T-helper 2 cell treated with Interferon-gamma antibody and Interleukin-4, amounts not matched to agents 100 ng/mL and 5 ng/mL, for 36 hours (primary cell): ENCODE results near the gene EMILIN1. TPM values are rescaled to one million over a fixed set of nuclear protein-coding genes. Genes with fewer than 3 reads are reported as not detected.
"Not testable (repeated sequence)": the region's sequence is repeated elsewhere in the genome, so short reads cannot be mapped to it uniquely, and the experiment has no call there.

ENCODE experiments used
- intact Hi-C: fragments of 100-400 bp; cut with micrococcal nuclease; formaldehyde crosslinking; loops from one replicate; pipeline ENCODE4 v1.15.1; 2023
- total RNA-seq: library from RNA; stranded (reverse); gene quantifications from 2 replicates; pipeline ENCODE4 v1.2.3, GENCODE V29; 2022

The EMILIN1 gene
- total RNA-seq, 1 donor from 2014 or later, result 1.1 TPM

DNA sequence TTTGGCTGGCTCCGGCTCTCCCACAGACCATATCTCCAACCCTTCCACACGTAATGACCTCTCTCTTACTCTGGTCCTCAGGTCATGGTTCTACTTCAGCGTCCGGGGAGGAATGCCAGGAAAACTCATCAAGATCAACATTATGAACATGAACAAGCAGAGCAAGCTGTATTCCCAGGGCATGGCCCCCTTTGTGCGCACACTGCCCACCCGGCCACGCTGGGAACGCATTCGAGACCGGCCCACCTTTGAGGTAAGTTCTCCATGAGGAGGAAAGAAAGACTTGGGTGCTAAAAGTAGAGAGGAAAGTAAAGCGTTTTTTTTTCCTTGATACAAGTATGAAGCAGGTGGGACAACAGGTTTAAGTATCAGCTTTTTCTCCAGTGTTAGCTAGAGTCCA is 25.1 kb upstream of the EMILIN1 start:
- intact Hi-C loops, result no loop called here

- intact Hi-C loops, result no loop called here
These were observed 24.6 kb upstream of the EMILIN1 start for GRCh38 chr2:27053776-27054175.

DNA sequence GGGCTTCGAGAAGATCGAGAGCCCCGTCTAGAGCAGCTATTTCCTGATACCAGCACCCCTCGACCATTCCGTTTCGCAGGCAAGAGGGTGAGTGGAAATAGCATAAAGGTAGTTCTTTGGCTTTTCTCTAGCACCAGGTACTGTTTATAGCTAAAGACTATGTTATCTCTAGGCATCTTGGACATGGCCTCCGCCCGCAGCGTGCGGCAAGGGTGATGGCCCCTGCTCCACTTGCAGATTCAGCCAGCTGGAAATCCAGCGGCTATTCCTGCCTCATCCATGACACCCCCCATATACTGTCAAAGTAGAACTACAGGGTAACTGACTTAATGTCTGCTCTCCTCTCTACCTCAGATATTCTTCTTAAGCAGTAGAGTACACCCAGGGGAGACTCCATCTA is 23.7 kb upstream of the EMILIN1 start:
- intact Hi-C loops, result no loop called here

GRCh38 chr2:27057184-27057583 is 21.2 kb upstream of the EMILIN1 start:
- intact Hi-C loops, result no loop called here

- intact Hi-C loops, result no loop called here
These were observed 20.2 kb upstream of the EMILIN1 start for GRCh38 chr2:27058210-27058609.

- intact Hi-C loops, result no loop called here
These were observed 19.1 kb upstream of the EMILIN1 start for GRCh38 chr2:27059141-27059820.

GRCh38 chr2:27060323-27060722 is 18.1 kb upstream of the EMILIN1 start:
- intact Hi-C loops, result no loop called here

DNA sequence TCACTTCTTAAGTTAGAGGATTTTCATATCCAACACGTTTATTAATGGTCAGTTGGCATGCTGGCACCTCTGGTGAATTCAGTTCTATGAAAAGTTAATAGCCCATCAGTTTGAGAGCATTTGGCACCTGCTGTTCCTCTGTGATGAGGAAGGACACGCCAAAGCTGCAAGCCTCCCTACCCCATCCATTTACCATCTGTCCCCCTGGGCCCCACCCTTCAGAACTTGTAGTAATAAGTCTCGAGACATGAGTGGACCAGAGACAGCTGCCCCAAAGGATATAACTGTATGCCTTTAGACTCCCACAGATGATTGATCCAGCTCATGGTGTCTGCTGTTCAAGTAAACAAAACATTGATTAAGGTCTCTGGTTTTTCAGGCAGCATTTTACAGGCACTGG is 13.3 kb upstream of the EMILIN1 start:
- intact Hi-C loops, result no loop called here

- intact Hi-C loops, result no loop called here
These were observed 11.0 kb upstream of the EMILIN1 start for GRCh38 chr2:27067385-27067784.

DNA sequence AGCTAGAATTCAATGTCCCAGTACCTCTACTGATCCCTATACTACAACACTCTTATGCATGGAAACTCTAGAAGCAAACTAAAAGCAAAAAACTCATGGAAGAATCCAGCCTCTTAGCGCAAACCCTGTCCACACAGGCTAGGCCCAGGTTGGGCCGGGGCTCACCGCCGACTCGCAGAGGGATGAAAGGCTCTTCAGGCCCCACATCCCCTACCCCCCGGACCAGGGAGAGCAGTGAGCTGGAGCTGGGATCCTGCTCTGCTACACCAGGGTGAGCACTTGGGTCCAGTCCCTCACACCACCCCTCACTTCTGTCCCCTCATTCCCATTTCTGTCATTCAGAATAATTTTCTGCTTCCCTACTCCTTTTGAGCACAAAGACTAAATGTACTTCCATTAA is 9.0 kb upstream of the EMILIN1 start:
- intact Hi-C loops, result no loop called here

GRCh38 chr2:27069961-27070618 is 8.3 kb upstream of the EMILIN1 start:
- intact Hi-C loops, result loop anchor here (5.0 kb wide), 1 partner anchor 142 kb away; the partner anchor contains the start of genes ATRAID and SLC5A6

GRCh38 chr2:27070653-27071276 is 7.7 kb upstream of the EMILIN1 start:
- intact Hi-C loops, result loop anchor here (1.0 to 5.0 kb wide), 5 partner anchors 11 to 142 kb away; partner anchors contain the start of genes AGBL5, ATRAID, KHK and SLC5A6

- intact Hi-C loops, result loop anchor here (1.0 to 5.0 kb wide), 5 partner anchors 10 to 141 kb away; partner anchors contain the start of genes AGBL5, ATRAID, KHK and SLC5A6
These were observed 7.0 kb upstream of the EMILIN1 start, which contains the start of gene OST4 for GRCh38 chr2:27071277-27071989. Gene OST4 (minus strand): TSS chr2:27071654.

DNA sequence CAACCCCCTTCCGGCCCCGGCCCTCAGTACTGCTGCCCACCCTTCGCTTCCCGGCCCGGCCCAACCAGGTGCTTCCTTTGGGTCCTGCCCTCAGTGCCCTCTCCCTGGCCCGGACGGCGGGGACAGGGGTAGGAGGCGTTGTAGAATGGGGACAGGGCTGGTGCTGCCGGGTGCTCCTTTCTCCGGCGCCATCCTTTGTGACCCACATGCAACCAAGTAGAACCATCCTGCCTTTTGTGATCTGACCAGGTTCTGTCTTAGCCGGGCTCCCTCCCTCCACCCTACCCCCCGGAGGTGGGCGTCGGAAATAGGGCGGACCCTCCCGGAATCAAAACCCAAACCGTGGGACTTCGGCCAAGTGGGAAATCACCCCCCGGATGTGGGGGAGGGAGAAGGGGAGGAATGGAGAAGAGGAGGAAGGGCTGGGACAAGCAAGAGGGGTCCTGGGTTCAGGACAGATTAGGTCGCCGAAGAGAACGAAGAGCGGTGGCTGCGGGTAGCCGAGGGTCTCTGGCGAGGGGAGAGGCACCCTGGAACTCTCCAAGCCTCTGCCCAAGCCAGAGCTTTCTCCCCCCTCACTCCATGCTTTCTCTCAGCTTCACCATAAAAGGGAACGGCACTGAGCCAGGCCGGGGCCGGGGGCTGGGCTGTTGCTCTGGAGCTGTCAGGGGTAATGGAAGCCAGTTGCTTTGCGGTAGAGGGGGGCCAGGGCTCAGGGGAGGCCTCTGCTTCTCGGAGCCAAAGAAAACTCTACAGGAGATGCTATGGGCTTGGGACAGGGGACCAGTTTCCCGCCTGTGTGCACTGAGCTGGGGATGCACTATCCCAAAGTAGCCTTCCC is 6.2 kb upstream of the EMILIN1 start:
- intact Hi-C loops, result loop anchor here (1.0 to 5.0 kb wide), 5 partner anchors 9 to 140 kb away; partner anchors contain the start of genes AGBL5, ATRAID, KHK and SLC5A6

DNA sequence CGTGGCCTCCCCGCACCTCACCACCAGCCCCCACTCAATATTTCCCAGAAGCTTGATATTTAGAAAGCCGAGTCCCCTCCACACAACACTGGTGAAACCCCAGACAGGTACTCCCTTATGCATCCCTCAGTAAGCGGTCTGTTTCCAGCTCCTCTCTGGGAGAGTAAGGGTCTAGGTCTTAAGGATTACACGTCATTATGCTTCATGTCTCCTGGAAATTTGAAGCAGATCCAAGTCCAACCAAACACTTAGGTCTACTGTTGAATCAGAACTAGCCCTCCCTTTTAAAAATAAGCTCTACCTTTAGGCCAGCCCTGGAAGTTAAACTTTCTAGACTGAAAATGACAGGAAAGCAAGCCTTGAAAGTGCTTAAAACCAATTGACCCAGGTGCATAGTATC is 5.5 kb upstream of the EMILIN1 start:
- intact Hi-C loops, result loop anchor here (5.0 kb wide), 1 partner anchor 139 kb away; the partner anchor contains the start of genes ATRAID and SLC5A6

DNA sequence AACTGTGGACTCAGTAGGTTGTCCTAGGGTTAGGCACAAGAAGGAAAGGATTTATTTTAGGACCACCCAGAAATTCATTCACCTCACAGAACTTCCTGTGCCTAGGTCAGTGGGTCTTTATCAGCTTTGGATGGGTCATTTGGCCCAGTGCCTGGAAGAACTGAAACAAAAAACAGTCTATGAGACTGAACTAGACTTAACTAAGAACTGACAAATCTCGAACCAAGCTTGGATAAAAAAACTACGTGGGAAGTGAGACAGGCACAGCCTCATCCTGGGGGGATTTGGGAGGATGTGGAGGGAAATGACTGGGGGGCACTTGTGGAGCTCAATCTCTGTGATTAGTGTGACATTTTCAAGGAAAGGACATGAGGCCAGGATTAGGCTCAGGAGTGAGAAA is 4.6 kb upstream of the EMILIN1 start:
- intact Hi-C loops, result loop anchor here (5.0 kb wide), 1 partner anchor 139 kb away; the partner anchor contains the start of genes ATRAID and SLC5A6

DNA sequence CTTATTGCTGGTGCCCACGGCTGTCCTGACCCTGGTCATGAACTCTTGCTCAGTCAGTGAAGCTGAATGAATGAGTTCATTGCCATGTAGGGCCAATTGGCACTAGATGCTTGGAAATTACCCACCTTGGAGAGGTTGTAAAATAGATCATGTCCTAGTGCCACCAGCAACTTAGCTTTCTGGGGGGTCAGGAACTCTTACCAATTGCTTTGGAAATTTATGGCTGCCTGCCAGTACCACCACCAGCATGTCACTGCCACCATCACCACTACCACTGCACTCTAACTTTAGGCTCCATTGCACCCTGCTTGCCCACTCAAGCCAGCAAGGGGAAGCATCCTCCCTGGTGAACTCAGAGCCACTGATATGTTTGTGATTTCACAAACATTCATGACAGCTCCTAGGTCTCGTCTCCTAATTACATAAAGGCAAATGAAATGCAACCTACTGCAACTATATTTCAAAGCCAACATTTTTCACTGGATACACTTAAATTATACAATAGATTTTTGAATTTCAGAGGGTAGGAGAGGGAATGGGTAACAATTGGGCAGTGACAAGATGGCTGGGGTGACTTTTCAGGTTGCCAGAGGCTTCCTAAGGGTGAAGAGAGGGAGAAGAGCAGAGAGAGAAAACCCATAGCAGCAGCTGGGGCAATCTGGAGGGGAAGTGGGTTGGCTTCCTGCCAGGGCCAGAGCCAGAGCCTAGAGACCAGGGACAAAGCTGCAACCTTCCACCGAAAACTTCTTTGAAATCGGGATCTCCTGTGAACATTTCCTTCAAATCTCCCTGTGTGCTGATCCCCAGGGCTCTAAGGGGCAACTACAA is 3.5 kb upstream of the EMILIN1 start:
- intact Hi-C loops, result loop anchor here (5.0 kb wide), 1 partner anchor 137 kb away; the partner anchor contains the start of genes ATRAID and SLC5A6

GRCh38 chr2:27075566-27075871 is 2.9 kb upstream of the EMILIN1 start:
- intact Hi-C loops, result not testable (repeated sequence)

- intact Hi-C loops, result no loop called here
These were observed 2.1 kb upstream of the EMILIN1 start for GRCh38 chr2:27076323-27076722.

DNA sequence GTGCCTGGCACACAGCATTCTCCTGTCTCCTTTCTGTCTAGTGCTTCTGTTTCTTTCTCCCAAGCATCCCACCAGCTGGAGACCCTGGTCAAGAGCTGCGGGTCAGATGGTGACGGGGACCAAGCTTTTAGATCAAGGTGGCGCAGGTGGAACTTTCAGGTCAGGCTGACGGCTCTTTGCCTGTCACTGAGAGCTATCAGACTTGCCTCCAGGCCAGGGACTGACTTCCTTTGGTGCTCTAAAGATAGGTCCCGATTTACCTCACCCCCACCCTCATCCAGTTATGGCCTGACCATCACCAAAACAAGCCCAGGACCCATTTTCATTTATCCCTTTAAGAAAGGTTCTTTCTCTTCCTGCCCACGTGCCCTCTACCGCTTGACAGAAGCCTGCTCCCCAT is 1.2 kb upstream of the EMILIN1 start:
- intact Hi-C loops, result no loop called here
